GM21576 (cell line): ENCODE data around the gene RPL35A.

Experiments
- ATAC-seq: cut with Tn5 transposase; IDR thresholded peaks from one replicate; pipeline ENCODE4 v1.9.1; 2021; ENCODE audit warnings: mild to moderate bottlenecking, moderate library complexity; ENCODE audit not compliant: unreplicated experiment

The RPL35A gene

GRCh38 chr3:197996855-197997254 is 46.9 kb downstream of the RPL35A start:
- no peak for ATAC-seq

- ATAC-seq = no peak
Measured at GRCh38 chr3:197997936-197998335, 47.9 kb downstream of the RPL35A start.
